Measurements from ENCODE around the gene DLGAP1.
"Not testable (repeated sequence)": the region's sequence is repeated elsewhere in the genome, so short reads cannot be mapped to it uniquely, and the experiment has no call there.

DLGAP1 gene

GRCh38 chr18:4318311-4318710 is 136.8 kb downstream of the DLGAP1 start:
- no peaks in the 10 kb centered on the region for H3K9me3 ChIP-seq (ENCODE audit: control insufficient read depth, insufficient read depth, low read depth, low read length)
- no peak overlapping the region for H3K27ac ChIP-seq (ENCODE audit: extremely low read depth, low read depth, low read length)
- no peak overlapping the region for H3K4me3 ChIP-seq (ENCODE audit: low read depth, low read length)
- CTCF ChIA-PET, result no interaction called here
- POLR2A ChIA-PET, result no interaction called here
- H3K36me3 ChIP-seq (ENCODE audit: control insufficient read depth in 2 of 2, insufficient read depth in 1 of 2, low read length in 2 of 2), result no peaks in the 10 kb centered on the region
- TF ChIP-seq GLI4 (tag by site-specific recombination; IDR thresholded peaks at IDR 0.05), result no peak
- no peak for TF ChIP-seq TRIM28 (IDR thresholded peaks at IDR 0.05; ENCODE audit: borderline replicate concordance, low read length)
- no peak for TF ChIP-seq ZBTB8A (tag by site-specific recombination; IDR thresholded peaks at IDR 0.05)
- TF ChIP-seq HOXA7 (CRISPR knock-in tag; IDR thresholded peaks at IDR 0.05; ENCODE audit: borderline replicate concordance), result no peak
- no peaks in the 10 kb centered on the region for H3K4me1 ChIP-seq (ENCODE audit: control insufficient read depth, insufficient read depth, low read length)

GRCh38 chr18:4311945-4312344 is 143.2 kb downstream of the DLGAP1 start:
- H3K27ac ChIP-seq (ENCODE audit: extremely low read depth, low read depth, low read length); H3K9me3 ChIP-seq (ENCODE audit: control insufficient read depth, insufficient read depth, low read depth, low read length); POLR2A ChIA-PET; CTCF ChIA-PET; H3K4me1 ChIP-seq (ENCODE audit: control insufficient read depth, insufficient read depth, low read length); H3K36me3 ChIP-seq (ENCODE audit: control insufficient read depth in 2 of 2, insufficient read depth in 1 of 2, low read length in 2 of 2); H3K4me3 ChIP-seq (ENCODE audit: low read depth, low read length): not testable (repeated sequence)

DNA sequence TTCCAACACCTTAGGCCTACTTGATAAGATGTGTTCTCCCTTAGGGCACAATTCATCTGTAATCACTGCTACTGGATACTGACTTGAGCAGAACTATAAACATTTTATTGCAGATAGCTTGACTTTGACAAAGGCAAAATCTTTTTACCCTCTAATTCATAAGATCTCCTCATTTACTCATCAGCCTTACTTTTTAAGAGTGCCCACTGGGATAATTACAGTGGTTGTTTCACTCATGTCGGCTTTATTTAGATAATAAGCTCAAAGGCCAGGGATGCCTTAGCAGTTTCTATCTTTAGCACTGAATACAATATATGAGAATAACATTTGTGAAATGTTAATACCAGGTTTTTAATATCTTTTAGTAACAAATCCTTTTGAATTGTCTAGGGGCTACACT is 144.0 kb downstream of the DLGAP1 start:
- Histone ChIP-seq H3K4me3 (ENCODE audit: low read depth, low read length) (no peak overlapping the region), H3K36me3 (ENCODE audit: control insufficient read depth in 2 of 2, insufficient read depth in 1 of 2, low read length in 2 of 2) (no peaks in the 10 kb centered on the region), H3K4me1 (ENCODE audit: control insufficient read depth, insufficient read depth, low read length) (no peaks in the 10 kb centered on the region), H3K27ac (ENCODE audit: extremely low read depth, low read depth, low read length) (no peak overlapping the region), H3K9me3 (ENCODE audit: control insufficient read depth, insufficient read depth, low read depth, low read length) (no peaks in the 10 kb centered on the region)
- POLR2A ChIA-PET, result no interaction called here
- CTCF ChIA-PET, result no interaction called here
- no peak for TF ChIP-seq ZNF768 (tag by site-specific recombination; IDR thresholded peaks at IDR 0.05)
- no peak for TF ChIP-seq BCL11A (tag by site-specific recombination; IDR thresholded peaks at IDR 0.05; ENCODE audit: low read depth)
- no peak for TF ChIP-seq ZNF558 (tag by site-specific recombination; IDR thresholded peaks at IDR 0.05)
- TF ChIP-seq ZEB2 (tag by site-specific recombination; IDR thresholded peaks at IDR 0.05), result no peak
- TF ChIP-seq, protein P1, sequence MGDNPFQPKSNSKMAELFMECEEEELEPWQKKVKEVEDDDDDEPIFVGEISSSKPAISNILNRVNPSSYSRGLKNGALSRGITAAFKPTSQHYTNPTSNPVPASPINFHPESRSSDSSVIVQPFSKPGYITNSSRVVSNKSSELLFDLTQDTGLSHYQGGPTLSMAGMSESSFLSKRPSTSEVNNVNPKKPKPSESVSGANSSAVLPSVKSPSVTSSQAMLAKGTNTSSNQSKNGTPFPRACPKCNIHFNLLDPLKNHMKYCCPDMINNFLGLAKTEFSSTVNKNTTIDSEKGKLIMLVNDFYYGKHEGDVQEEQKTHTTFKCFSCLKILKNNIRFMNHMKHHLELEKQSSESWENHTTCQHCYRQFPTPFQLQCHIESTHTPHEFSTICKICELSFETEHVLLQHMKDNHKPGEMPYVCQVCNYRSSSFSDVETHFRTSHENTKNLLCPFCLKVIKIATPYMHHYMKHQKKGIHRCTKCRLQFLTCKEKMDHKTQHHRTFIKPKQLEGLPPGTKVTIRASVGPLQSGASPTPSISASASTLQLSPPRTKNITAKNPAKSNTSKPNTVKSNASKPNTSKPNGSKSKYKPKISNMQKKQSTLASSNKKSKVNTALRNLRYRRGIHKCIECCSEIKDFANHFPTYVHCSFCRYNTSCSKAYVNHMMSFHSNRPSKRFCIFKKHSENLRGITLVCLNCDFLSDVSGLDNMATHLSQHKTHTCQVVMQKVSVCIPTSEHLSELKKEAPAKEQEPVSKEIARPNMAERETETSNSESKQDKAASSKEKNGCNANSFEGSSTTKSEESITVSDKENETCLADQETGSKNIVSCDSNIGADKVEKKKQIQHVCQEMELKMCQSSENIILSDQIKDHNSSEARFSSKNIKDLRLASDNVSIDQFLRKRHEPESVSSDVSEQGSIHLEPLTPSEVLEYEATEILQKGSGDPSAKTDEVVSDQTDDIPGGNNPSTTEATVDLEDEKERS (tag by site-specific recombination; IDR thresholded peaks at IDR 0.05), result no peak
- TF ChIP-seq, protein P2, sequence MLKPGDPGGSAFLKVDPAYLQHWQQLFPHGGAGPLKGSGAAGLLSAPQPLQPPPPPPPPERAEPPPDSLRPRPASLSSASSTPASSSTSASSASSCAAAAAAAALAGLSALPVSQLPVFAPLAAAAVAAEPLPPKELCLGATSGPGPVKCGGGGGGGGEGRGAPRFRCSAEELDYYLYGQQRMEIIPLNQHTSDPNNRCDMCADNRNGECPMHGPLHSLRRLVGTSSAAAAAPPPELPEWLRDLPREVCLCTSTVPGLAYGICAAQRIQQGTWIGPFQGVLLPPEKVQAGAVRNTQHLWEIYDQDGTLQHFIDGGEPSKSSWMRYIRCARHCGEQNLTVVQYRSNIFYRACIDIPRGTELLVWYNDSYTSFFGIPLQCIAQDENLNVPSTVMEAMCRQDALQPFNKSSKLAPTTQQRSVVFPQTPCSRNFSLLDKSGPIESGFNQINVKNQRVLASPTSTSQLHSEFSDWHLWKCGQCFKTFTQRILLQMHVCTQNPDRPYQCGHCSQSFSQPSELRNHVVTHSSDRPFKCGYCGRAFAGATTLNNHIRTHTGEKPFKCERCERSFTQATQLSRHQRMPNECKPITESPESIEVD (tag by site-specific recombination; IDR thresholded peaks at IDR 0.05), result no peak
- no peak for TF ChIP-seq ZNF560 (tag by site-specific recombination; IDR thresholded peaks at IDR 0.05; ENCODE audit: borderline replicate concordance)
- TF ChIP-seq TSHZ1 (tag by site-specific recombination; IDR thresholded peaks at IDR 0.05; ENCODE audit: borderline replicate concordance), result no peak
- no peak for TF ChIP-seq ZNF148 (tag by site-specific recombination; IDR thresholded peaks at IDR 0.05; ENCODE audit: borderline replicate concordance)
- TF ChIP-seq ZNF184 (tag by site-specific recombination; IDR thresholded peaks at IDR 0.05), result no peak
- TF ChIP-seq ZNF221 (tag by site-specific recombination; IDR thresholded peaks at IDR 0.05; ENCODE audit: borderline replicate concordance), result no peak
- no peak for TF ChIP-seq ZNF2 (tag by site-specific recombination; IDR thresholded peaks at IDR 0.05)
- no peak for TF ChIP-seq ZNF138 (tag by site-specific recombination; IDR thresholded peaks at IDR 0.05; ENCODE audit: borderline replicate concordance)
- TF ChIP-seq ZNF19 (tag by site-specific recombination; IDR thresholded peaks at IDR 0.05; ENCODE audit: low read depth), result no peak
- TF ChIP-seq, protein P3, sequence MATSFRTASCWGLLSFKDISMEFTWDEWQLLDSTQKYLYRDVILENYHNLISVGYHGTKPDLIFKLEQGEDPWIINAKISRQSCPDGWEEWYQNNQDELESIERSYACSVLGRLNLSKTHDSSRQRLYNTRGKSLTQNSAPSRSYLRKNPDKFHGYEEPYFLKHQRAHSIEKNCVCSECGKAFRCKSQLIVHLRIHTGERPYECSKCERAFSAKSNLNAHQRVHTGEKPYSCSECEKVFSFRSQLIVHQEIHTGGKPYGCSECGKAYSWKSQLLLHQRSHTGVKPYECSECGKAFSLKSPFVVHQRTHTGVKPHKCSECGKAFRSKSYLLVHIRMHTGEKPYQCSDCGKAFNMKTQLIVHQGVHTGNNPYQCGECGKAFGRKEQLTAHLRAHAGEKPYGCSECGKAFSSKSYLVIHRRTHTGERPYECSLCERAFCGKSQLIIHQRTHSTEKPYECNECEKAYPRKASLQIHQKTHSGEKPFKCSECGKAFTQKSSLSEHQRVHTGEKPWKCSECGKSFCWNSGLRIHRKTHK (tag by site-specific recombination; IDR thresholded peaks at IDR 0.05), result no peak
- TF ChIP-seq ZBTB20 (tag by site-specific recombination; IDR thresholded peaks at IDR 0.05), result no peak
